ENCODE measurements around the gene TXNDC2. TPM values are rescaled to one million over a fixed set of nuclear protein-coding genes. Genes with fewer than 3 reads are reported as not detected.
A peak's percentile ranks its signal among the peaks of the same experiment; 100 is the strongest.
"Not testable (repeated sequence)": the region's sequence is repeated elsewhere in the genome, so short reads cannot be mapped to it uniquely, and the experiment has no call there.

The TXNDC2 gene
- total and polyA plus RNA-seq, 4 donors = under 0.01 to 0.09 TPM; not detected in 2

GRCh38 chr18:9911226-9911625 is 25.5 kb downstream of the TXNDC2 start:
- Histone ChIP-seq H3K27ac (ENCODE audit: low read depth in 1 of 2, low read length in 2 of 2) (no peak overlapping the region), H3K4me1 (ENCODE audit: control insufficient read depth in 4 of 4, insufficient read depth in 4 of 4, low read length in 3 of 4) (peaks cover 1 to 14% (median 13%) of the 10 kb centered on the region in 4 donors), H3K27me3 (ENCODE audit: control insufficient read depth in 4 of 4, insufficient read depth in 4 of 4, low read length in 3 of 4) (no peaks in the 10 kb centered on the region), H3K9ac (ENCODE audit: low read depth in 1 of 2, low read length in 2 of 2) (no peak overlapping the region), H3K9me3 (ENCODE audit: control insufficient read depth in 4 of 4, low read length in 3 of 4) (no peaks in the 10 kb centered on the region), H3K4me3 (ENCODE audit: low read depth in 1 of 3, low read length in 3 of 3) (no peak overlapping the region), H3K36me3 (ENCODE audit: control insufficient read depth in 4 of 4, insufficient read depth in 3 of 4, low read depth in 1 of 4, low read length in 3 of 4) (no peaks in the 10 kb centered on the region)
- no peak for DNase-seq (ENCODE audit: low spot score)
- WGBS = 93% methylated on average over 5 of the region's 5 CpGs
- TF ChIP-seq ZBTB33 (IDR thresholded peaks at IDR 0.05) (no peak), FOXA1 (IDR thresholded peaks at IDR 0.05) (no peak), ATF3 (IDR thresholded peaks at IDR 0.05) (no peak), CTCF (IDR thresholded peaks at IDR 0.05; ENCODE audit: low read depth, low read length, missing input control) (no peak), RXRA (IDR thresholded peaks at IDR 0.05) (no peak), MAX (IDR thresholded peaks at IDR 0.05) (no peak), TAF1 (conservative IDR thresholded peaks at IDR 0.05) (no peak), NR2F2 (IDR thresholded peaks at IDR 0.05) (no peak)

GRCh38 chr18:9912285-9912684 is 26.5 kb downstream of the TXNDC2 start:
- not testable (repeated sequence) for H3K4me3 ChIP-seq (ENCODE audit: low read depth in 1 of 3, low read length in 3 of 3); H3K9ac ChIP-seq (ENCODE audit: low read depth in 1 of 2, low read length in 2 of 2); H3K27me3 ChIP-seq (ENCODE audit: control insufficient read depth in 4 of 4, insufficient read depth in 4 of 4, low read length in 3 of 4); H3K9me3 ChIP-seq (ENCODE audit: control insufficient read depth in 4 of 4, low read length in 3 of 4); DNase-seq (ENCODE audit: low spot score); H3K27ac ChIP-seq (ENCODE audit: low read depth in 1 of 2, low read length in 2 of 2); H3K36me3 ChIP-seq (ENCODE audit: control insufficient read depth in 4 of 4, insufficient read depth in 3 of 4, low read depth in 1 of 4, low read length in 3 of 4)
- H3K4me1 ChIP-seq (ENCODE audit: control insufficient read depth in 4 of 4, insufficient read depth in 4 of 4, low read length in 3 of 4) = peaks cover 4 to 20% (median 16%) of the 10 kb centered on the region in 4 donors
- WGBS = 97% methylated on average over 1 of the region's 1 CpG

- no peaks in the 10 kb centered on the region for H3K36me3 ChIP-seq (ENCODE audit: control insufficient read depth in 4 of 4, insufficient read depth in 3 of 4, low read depth in 1 of 4, low read length in 3 of 4)
- H3K9me3 ChIP-seq (ENCODE audit: control insufficient read depth in 4 of 4, low read length in 3 of 4) = no peaks in the 10 kb centered on the region
- H3K27ac ChIP-seq (ENCODE audit: low read depth in 1 of 2, low read length in 2 of 2) = peak overlapping the region; percentile 100
- WGBS = 9% methylated on average over 12 of the region's 12 CpGs
- no peak for TF ChIP-seq CTCF (IDR thresholded peaks at IDR 0.05; ENCODE audit: low read depth, low read length, missing input control)
- TF ChIP-seq YY1 (IDR thresholded peaks at IDR 0.05) = no peak
- TF ChIP-seq FOXA2 (IDR thresholded peaks at IDR 0.05) = no peak
- no peak for TF ChIP-seq ZBTB33 (IDR thresholded peaks at IDR 0.05)
- no peak for TF ChIP-seq FOXA1 (IDR thresholded peaks at IDR 0.05)
- no peak for TF ChIP-seq HNF4A (conservative IDR thresholded peaks at IDR 0.05)
- no peak for TF ChIP-seq REST (IDR thresholded peaks at IDR 0.05)
- DNase-seq (ENCODE audit: low spot score) = no peak
- H3K27me3 ChIP-seq (ENCODE audit: control insufficient read depth in 4 of 4, insufficient read depth in 4 of 4, low read length in 3 of 4) = no peaks in the 10 kb centered on the region
- peaks cover 5 to 28% (median 22%) of the 10 kb centered on the region in 4 donors for H3K4me1 ChIP-seq (ENCODE audit: control insufficient read depth in 4 of 4, insufficient read depth in 4 of 4, low read length in 3 of 4)
- peak overlapping the region; percentile 8 to 49 for H3K9ac ChIP-seq (ENCODE audit: low read depth in 1 of 2, low read length in 2 of 2)
- peak overlapping the region; percentile 91 to 99 (median 99) for H3K4me3 ChIP-seq (ENCODE audit: low read depth in 1 of 3, low read length in 3 of 3)
Measured at GRCh38 chr18:9913151-9913525, 27.4 kb downstream of the TXNDC2 start.

Data from liver (tissue), 9 donors.